HepG2 (cell line): Measurements from ENCODE around the gene RXYLT1.

Experiments used
- CREM ChIP-seq, 2 experiments: sonication (generic) in 1 of 2; formaldehyde crosslinking in 1 of 2; IDR thresholded peaks; 2 replicates each; pipeline versions ENCODE4 v1.4.0 to v1.6.1; 2016 to 2020; ENCODE audit warnings: antibody characterized with exemption in 1 of 2, mild to moderate bottlenecking in 1 of 2, missing genetic modification reagents in 1 of 2
- CTCF ChIP-seq: sonication (generic); formaldehyde crosslinking; IDR thresholded peaks from 2 replicates; pipeline ENCODE4 v1.5.0; 2020; ENCODE audit warnings: mild to moderate bottlenecking, missing genetic modification reagents, moderate library complexity
- EZH2 ChIP-seq: conservative IDR thresholded peaks from 2 replicates; pipeline ENCODE4 v1.6.1; 2012; ENCODE audit warnings: mild to moderate bottlenecking, low read depth, low read length, moderate library complexity
- GABPA ChIP-seq, 2 experiments: IDR thresholded peaks; 2 replicates each; pipeline ENCODE4 v1.6.1; 2011 to 2016; ENCODE audit warnings: low read depth in 2 of 2, low read length in 1 of 2, missing biosample characterization in 1 of 2, missing genetic modification characterization in 1 of 2
- ISL2 ChIP-seq: sonication (generic); formaldehyde crosslinking; IDR thresholded peaks from 2 replicates; pipeline ENCODE4 v1.5.0; 2020; ENCODE audit warnings: missing genetic modification reagents
- JUNB ChIP-seq: sonication (generic); formaldehyde crosslinking; IDR thresholded peaks from 2 replicates; pipeline ENCODE4 v1.8.0; 2022; ENCODE audit warnings: missing genetic modification reagents, mild to moderate bottlenecking, borderline replicate concordance
- MEF2D ChIP-seq: sonication (generic); formaldehyde crosslinking; IDR thresholded peaks from 2 replicates; pipeline ENCODE4 v1.5.1; 2020; ENCODE audit warnings: mild to moderate bottlenecking, missing genetic modification reagents
- SMC3 ChIP-seq: IDR thresholded peaks from 2 replicates; pipeline ENCODE4 v1.6.1; 2011; ENCODE audit warnings: low read length, improper control_type of control experiment
- ZBTB20 ChIP-seq: sonication (generic); formaldehyde crosslinking; IDR thresholded peaks from 2 replicates; pipeline ENCODE4 v1.8.1; 2023; ENCODE audit warnings: missing genetic modification reagents, low read depth, mild to moderate bottlenecking, borderline replicate concordance
- ZNF354B ChIP-seq: sonication (generic); formaldehyde crosslinking; IDR thresholded peaks from 2 replicates; pipeline ENCODE4 v1.8.0; 2022; ENCODE audit warnings: mild to moderate bottlenecking, missing genetic modification reagents

- TF ChIP-seq ZNF354B (CRISPR knock-in tag): no peak
- TF ChIP-seq EZH2: no peak
- TF ChIP-seq GABPA (IDR thresholded peaks at IDR 0.05; ENCODE audit: low read depth, low read length): no peak
- no peak for TF ChIP-seq GABPA (CRISPR knock-in tag; IDR thresholded peaks at IDR 0.05; ENCODE audit: low read depth)
- TF ChIP-seq ZBTB20 (CRISPR knock-in tag): no peak
- TF ChIP-seq SMC3: no peak
- TF ChIP-seq CTCF (CRISPR knock-in tag): no peak
- TF ChIP-seq ISL2: no peak
- no peak for TF ChIP-seq MEF2D
- no peak for TF ChIP-seq CREM (IDR thresholded peaks at IDR 0.05)
- TF ChIP-seq CREM (CRISPR knock-in tag; IDR thresholded peaks at IDR 0.05): no peak
- TF ChIP-seq JUNB: no peak
These were observed 7.6 kb downstream of the RXYLT1 start for GRCh38 chr12:63787306-63787705.
